Prostate gland (tissue), 2 donors: ENCODE data around the gene IFNG. TPM values are rescaled to one million over a fixed set of nuclear protein-coding genes. Genes with fewer than 3 reads are reported as not detected.

Source experiments
- DNase-seq: peaks from one replicate; pipeline ENCODE4 v3.0.0-alpha.2; 2019; ENCODE audit warnings: low spot score
- H3K27ac ChIP-seq, 2 donors: fragments of 200-600 bp; sonication (generic); 2 replicates each; pipeline ENCODE4 v1.5.1; 2017 to 2019
- H3K27me3 ChIP-seq: fragments of 200-600 bp; sonication (generic); replicated peaks from 2 replicates; pipeline ENCODE4 v1.5.1; 2019; ENCODE audit not compliant: insufficient read depth
- H3K36me3 ChIP-seq, 2 donors: fragments of 200-600 bp; sonication (generic); 1 replicate in 1 of 2; 2 replicates in 1 of 2; pipeline versions ENCODE4 v1.5.1 to v1.8.1; 2017 to 2019
- H3K4me1 ChIP-seq: fragments of 200-600 bp; sonication (generic); replicated peaks from 2 replicates; pipeline ENCODE4 v1.5.1; 2019
- H3K4me3 ChIP-seq, 2 donors: fragments of 200-600 bp; sonication (generic); 2 replicates each; pipeline ENCODE4 v1.5.1; 2017 to 2019
- H3K9me3 ChIP-seq: fragments of 200-600 bp; sonication (generic); 2 replicates; pipeline ENCODE4 v1.5.1; 2017
- POLR2A ChIP-seq: fragments of 450-650 bp; IDR thresholded peaks from one replicate; pipeline ENCODE4 v1.6.1; 2016; ENCODE audit warnings: antibody characterized with exemption, mild to moderate bottlenecking
- POLR2AphosphoS5 ChIP-seq: sonication (generic); formaldehyde crosslinking; IDR thresholded peaks from one replicate; pipeline ENCODE4 v1.6.1; 2017; ENCODE audit warnings: antibody characterized with exemption
- WGBS: methylation state at CpG from one replicate; pipeline ENCODE4 v1.1.5; 2018; 5-methylcytosine and 5-hydroxymethylcytosine counted together
- intact Hi-C: fragments of 100-400 bp; cut with DNase I; formaldehyde crosslinking; loops from one replicate; pipeline ENCODE4 v1.14.2; 2022
- total RNA-seq, 2 donors: library from RNA; depleted of rRNA; stranded (reverse); fragments of >200 nt; gene quantifications; one replicate each; pipeline ENCODE4 v1.1.0, GENCODE V29; 2016
- TF ChIP-seq, protein P1 (sequence below), 4 experiments: fragments of 200-600 bp in 2 of 4; fragments of 450-650 bp in 2 of 4; sonication (generic) in 2 of 4; IDR thresholded peaks; 1 replicate in 3 of 4; 2 replicates in 1 of 4; pipeline ENCODE4 v1.5.1; 2016 to 2019; ENCODE audit warnings: antibody characterized with exemption in 4 of 4, mild to moderate bottlenecking in 2 of 4, moderate library complexity in 2 of 4

Gene IFNG
- total RNA-seq, 2 donors from 2014 or later, result not detected

DNA sequence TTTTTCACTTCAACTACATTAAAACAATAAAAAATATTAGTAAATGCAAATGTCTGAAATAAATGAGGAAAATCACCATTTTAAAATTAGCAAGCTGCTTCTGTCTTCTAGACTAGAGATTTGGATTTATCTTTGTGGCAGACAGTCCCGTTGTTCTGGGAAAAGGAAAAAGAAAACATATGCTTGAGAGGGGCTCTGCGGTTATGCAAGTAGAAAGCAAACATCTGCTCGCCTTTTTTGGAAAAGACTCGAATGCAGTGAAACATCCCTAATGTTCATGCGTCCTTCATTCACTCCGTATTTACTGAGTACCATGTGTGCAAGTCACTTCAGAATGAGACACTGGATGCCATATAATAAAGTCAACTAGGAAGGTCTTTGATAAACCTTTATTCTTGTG lies 44.9 kb downstream of the IFNG start:
- no peak for DNase-seq
- no peak overlapping the region for H3K4me3 ChIP-seq
- no peaks in the 10 kb centered on the region for H3K36me3 ChIP-seq
- no peaks in the 10 kb centered on the region for H3K27me3 ChIP-seq
- intact Hi-C loops, result no loop called here
- TF ChIP-seq POLR2A (no peak), POLR2AphosphoS5 (no peak)
- TF ChIP-seq, protein P1, sequence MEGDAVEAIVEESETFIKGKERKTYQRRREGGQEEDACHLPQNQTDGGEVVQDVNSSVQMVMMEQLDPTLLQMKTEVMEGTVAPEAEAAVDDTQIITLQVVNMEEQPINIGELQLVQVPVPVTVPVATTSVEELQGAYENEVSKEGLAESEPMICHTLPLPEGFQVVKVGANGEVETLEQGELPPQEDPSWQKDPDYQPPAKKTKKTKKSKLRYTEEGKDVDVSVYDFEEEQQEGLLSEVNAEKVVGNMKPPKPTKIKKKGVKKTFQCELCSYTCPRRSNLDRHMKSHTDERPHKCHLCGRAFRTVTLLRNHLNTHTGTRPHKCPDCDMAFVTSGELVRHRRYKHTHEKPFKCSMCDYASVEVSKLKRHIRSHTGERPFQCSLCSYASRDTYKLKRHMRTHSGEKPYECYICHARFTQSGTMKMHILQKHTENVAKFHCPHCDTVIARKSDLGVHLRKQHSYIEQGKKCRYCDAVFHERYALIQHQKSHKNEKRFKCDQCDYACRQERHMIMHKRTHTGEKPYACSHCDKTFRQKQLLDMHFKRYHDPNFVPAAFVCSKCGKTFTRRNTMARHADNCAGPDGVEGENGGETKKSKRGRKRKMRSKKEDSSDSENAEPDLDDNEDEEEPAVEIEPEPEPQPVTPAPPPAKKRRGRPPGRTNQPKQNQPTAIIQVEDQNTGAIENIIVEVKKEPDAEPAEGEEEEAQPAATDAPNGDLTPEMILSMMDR (IDR thresholded peaks at IDR 0.05), result no peak
- H3K4me1 ChIP-seq, result no peaks in the 10 kb centered on the region
- WGBS, result 70% methylated on average over 6 of the region's 6 CpGs
- no peaks in the 10 kb centered on the region for H3K9me3 ChIP-seq
- H3K27ac ChIP-seq, result no peak overlapping the region

DNA sequence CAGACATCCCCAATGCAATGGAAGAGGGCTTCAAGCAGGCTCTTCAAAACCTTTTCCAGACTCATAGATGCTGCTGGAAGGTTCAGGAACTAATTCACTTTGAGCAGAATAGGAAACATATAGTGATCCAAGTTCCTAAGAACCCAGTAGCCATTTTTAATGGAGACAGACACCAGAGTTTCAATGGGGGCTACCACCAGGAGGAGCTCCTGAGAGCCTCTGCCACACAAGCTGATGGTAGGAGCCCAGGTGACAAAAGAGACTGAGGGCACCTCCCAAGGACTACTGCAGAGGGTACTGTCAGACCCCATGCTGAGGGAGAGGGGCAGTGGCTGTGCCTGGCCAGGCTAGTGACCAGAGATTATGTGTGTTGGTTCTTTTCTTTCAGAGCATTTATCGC lies 45.9 kb downstream of the IFNG start:
- 79% methylated on average over 1 of the region's 1 CpG for WGBS
- H3K9me3 ChIP-seq, result no peaks in the 10 kb centered on the region
- H3K4me1 ChIP-seq, result no peaks in the 10 kb centered on the region
- no peak overlapping the region for H3K27ac ChIP-seq
- no peaks in the 10 kb centered on the region for H3K36me3 ChIP-seq
- intact Hi-C loops, result no loop called here
- no peak for DNase-seq
- no peaks in the 10 kb centered on the region for H3K27me3 ChIP-seq
- TF ChIP-seq POLR2A, result no peak
- no peak for TF ChIP-seq POLR2AphosphoS5
- TF ChIP-seq, protein P1 (IDR thresholded peaks at IDR 0.05), result no peak
- no peak overlapping the region for H3K4me3 ChIP-seq

DNA sequence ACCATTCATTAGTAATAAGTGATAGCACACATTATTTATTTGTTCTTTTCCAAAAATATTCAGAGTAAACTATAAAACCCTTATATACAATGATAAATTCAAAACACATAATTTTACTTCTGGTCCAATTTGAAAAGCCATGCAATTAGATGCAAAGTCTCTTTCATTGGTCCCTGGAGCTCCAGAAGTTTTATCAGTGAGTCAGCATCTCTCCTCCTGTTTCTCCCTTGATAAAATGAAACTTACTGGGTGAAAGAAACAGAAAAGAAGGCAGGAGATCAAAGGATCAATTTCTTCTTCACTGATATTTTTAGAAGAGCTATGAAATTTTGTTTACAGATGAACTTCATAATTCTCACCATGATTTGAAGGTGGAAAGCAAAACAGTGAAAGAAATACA lies 47.5 kb downstream of the IFNG start:
- no peak for DNase-seq
- TF ChIP-seq POLR2A (no peak), POLR2AphosphoS5 (no peak)
- TF ChIP-seq, protein P1 (IDR thresholded peaks at IDR 0.05), result no peak
- Histone ChIP-seq H3K4me3 (no peak overlapping the region), H3K27me3 (no peaks in the 10 kb centered on the region), H3K27ac (no peak overlapping the region), H3K36me3 (no peaks in the 10 kb centered on the region), H3K4me1 (no peaks in the 10 kb centered on the region), H3K9me3 (no peaks in the 10 kb centered on the region)
- intact Hi-C loops, result no loop called here

DNA sequence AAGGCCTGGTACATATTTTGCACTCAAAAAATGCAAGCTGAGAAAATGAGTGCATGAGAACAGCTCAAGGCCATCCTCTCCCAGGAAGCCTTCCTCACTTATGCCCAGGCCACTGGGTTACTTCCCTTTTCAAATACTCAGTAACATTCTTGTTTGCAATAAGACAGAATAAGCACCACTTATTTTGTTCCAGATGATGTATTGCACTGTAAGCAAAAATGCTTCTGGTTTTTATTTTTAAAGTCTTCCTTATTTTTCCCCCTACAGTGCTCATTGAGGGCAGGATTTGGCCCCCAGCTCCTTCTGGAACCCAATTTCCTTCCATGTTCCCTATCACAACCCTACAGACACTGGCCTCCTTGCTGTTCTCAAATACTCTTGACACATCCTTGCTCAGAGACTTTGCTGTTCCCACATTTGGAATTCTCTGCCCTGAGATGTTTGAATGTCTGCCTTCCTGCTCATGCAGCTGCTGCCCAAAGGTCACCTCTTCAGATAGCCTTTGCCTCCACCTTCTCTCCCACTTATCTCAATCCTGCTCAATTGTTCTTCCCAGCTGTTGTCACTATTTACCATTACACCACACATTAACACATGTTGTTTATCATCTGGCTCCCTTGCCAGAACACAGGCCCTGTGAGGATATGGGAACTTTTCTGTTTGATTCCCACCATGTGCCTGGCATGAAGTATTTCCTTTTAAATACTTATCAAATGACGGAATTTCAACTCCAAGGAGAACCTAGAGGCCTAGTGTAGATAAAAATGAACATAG lies 49.9 kb downstream of the IFNG start:
- Histone ChIP-seq H3K4me3 (no peak overlapping the region), H3K27me3 (no peaks in the 10 kb centered on the region), H3K36me3 (no peaks in the 10 kb centered on the region), H3K27ac (no peak overlapping the region), H3K9me3 (no peaks in the 10 kb centered on the region), H3K4me1 (no peaks in the 10 kb centered on the region)
- intact Hi-C loops, result no loop called here
- TF ChIP-seq, protein P1 (IDR thresholded peaks at IDR 0.05), result no peak
- no peak for TF ChIP-seq POLR2AphosphoS5
- TF ChIP-seq POLR2A, result no peak
- DNase-seq, result no peak
- WGBS, result 87% methylated on average over 1 of the region's 1 CpG

DNA sequence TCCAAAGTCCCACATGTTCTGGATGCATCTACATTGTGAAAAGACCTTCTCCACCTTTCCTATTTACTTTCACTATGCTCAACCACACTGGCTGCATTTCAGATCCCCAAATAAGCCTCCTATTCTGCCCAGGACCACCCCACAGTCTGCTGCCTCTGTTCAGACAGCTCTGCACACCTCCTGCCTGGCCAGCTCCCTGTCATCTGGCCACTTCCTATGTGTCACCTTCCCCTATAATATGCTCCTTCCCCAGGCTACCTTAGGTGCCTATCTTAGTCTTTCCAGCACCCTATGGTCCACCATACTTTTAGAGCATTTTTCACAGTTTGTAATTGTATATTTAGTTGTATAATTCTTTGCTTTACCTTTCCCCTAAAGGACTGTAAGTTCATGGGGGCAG lies 50.5 kb downstream of the IFNG start:
- no peak overlapping the region for H3K4me3 ChIP-seq
- no peak overlapping the region for H3K27ac ChIP-seq
- TF ChIP-seq POLR2AphosphoS5, result no peak
- no peak for TF ChIP-seq POLR2A
- TF ChIP-seq, protein P1 (IDR thresholded peaks at IDR 0.05), result no peak
- no peaks in the 10 kb centered on the region for H3K36me3 ChIP-seq
- H3K27me3 ChIP-seq, result no peaks in the 10 kb centered on the region
- H3K4me1 ChIP-seq, result no peaks in the 10 kb centered on the region
- DNase-seq, result no peak
- intact Hi-C loops, result no loop called here
- H3K9me3 ChIP-seq, result no peaks in the 10 kb centered on the region
